DMS53 treated with DMSO at 0.1 percent for 48 hours (cell line): ENCODE results near the gene FGD2.

Experiments
- DNase-seq: peaks from one replicate; lab custom pipeline; 2025; ENCODE audit not compliant: unreplicated experiment; lab: John Stamatoyannopoulos, UW

The FGD2 gene

GRCh38 chr6:36970892-36971842 is 34.3 kb upstream of the FGD2 start:
- DNase-seq: no peak

DNA sequence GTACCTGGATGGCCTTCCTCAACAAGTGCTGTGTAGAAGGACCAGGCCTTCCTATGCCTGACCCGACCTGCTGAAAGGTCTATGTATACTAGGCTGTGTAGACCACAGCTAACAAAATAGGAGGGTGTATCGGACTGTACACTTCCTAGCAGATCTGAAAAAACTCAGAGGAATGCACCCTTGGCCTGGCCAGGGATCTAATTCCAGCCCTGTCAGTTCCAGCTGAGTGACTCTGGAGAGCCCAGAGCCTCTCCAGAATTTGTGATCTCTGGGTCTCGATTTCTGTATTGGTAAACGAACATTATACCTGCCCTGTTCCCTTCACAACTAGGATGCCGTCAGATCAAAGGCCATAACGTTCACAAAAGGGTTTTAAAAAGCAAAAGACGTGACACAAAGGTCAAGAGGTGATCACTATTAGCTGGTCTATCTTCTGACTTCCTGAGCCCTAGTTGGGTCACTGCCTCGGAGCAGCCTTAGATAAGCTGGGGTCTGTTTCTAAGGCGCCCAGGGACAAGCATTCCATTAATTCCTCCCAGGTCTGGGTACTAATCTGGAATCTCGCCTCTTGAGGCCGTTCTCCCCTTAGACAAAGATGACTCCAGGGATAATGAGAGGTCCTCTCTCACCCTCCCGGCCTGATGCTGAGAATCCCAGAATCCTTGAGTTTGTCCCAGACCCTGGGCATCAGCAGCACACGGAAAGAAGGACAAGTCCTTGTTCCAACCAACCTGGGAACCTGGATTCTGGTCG is 33.4 kb upstream of the FGD2 start:
- no peak for DNase-seq

- no peak for DNase-seq
These were observed 32.3 kb upstream of the FGD2 start for GRCh38 chr6:36973190-36973589.

- no peak for DNase-seq
These were observed 31.8 kb upstream of the FGD2 start for GRCh38 chr6:36973647-36974046.

GRCh38 chr6:36975231-36976006 is 30.0 kb upstream of the FGD2 start:
- no peak for DNase-seq

DNA sequence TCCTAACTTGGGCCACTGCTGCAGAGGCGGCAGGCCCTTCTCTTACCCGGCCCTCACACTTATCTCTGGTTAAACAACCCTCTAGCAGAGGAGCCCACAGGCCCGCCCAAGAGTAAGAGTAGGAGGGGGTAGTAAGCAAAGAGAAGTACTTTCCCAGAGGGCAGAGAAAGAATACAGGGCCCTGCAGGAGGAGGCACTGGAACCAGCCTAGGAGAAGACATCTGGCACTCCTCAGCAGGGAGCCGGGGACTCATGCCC is 29.5 kb upstream of the FGD2 start:
- no peak for DNase-seq

DNA sequence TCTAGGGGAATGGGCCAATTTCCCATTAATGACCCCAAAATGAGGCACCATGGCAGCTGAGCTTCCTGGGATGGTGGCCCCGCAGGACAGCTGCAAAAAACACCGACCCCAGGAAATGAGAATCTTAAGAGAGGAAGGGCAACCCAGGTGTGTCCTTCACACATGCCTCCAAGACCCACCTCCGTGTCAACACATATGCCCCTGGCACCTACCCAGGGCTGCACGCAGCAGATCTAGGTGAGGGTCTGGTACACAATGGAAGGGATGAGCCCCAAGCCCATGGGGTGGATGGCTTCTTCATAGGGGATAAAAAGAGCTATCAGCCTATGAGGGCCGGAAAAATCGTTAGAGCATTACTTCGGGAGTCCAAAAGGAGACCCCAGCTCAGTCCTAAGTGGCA is 28.9 kb upstream of the FGD2 start:
- DNase-seq: no peak

DNA sequence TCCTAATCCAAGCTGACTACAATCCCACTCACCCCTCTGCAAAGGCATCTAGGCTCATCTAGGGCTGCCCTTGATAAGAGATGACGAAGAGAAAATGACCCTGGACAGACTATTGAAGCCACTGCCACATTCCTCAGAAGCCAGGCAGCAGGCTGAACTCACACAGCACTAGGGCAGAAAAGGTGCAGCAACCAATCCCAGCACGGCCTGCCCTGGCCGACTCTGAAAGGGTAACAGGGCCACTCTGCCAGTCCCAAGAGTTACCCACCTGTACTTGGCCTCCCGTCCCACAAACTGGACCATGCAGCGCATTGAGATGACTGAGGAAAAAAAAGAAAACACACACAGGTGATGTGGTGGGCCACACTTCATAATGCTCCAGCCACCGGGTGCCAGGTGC is 28.5 kb upstream of the FGD2 start:
- no peak for DNase-seq

- DNase-seq: no peak
These were observed 27.9 kb upstream of the FGD2 start for GRCh38 chr6:36977470-36977941.

GRCh38 chr6:36978421-36979346 is 26.8 kb upstream of the FGD2 start:
- DNase-seq: no peak

DNA sequence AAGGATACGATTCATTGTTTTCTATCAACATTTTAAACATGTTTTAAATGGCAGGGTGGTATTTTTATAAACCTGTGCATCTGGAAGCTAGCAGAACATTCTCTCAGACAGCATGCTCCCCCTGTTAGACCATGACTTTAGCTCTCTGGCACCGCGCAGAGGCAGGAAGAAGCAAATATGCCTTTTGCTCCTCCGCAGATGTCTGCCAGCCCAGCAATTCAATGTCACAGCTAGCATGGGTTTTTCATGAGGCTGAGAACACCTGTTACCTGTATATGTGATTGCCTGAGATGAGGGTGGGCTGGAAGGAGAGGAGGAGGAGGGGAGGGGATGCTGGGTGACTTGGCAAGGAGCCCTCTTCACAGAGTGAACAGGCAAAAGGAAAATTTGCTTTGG is 26.1 kb upstream of the FGD2 start:
- no peak for DNase-seq

- no peak for DNase-seq
These were observed 25.3 kb upstream of the FGD2 start for GRCh38 chr6:36980129-36980528.

GRCh38 chr6:36980876-36981619 is 24.4 kb upstream of the FGD2 start:
- no peak for DNase-seq

DNA sequence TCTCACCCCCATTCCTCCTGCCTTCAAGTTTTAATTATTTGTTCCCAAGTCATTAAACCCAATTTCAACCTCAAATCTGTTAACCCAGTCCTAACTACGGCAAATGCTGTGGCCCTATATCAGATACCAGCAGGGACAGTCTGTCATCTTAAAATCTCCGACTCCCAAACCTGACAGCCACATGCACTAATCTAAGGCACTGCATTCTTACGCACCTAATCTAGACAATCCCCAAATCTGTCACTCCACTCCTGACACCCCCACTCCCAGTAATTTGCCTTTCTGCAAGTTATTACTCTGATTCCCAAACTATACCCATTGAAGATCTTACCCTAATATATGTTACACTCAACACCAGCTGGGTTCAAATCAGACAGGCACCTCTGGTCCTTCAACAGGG is 21.9 kb upstream of the FGD2 start:
- DNase-seq: no peak

DNA sequence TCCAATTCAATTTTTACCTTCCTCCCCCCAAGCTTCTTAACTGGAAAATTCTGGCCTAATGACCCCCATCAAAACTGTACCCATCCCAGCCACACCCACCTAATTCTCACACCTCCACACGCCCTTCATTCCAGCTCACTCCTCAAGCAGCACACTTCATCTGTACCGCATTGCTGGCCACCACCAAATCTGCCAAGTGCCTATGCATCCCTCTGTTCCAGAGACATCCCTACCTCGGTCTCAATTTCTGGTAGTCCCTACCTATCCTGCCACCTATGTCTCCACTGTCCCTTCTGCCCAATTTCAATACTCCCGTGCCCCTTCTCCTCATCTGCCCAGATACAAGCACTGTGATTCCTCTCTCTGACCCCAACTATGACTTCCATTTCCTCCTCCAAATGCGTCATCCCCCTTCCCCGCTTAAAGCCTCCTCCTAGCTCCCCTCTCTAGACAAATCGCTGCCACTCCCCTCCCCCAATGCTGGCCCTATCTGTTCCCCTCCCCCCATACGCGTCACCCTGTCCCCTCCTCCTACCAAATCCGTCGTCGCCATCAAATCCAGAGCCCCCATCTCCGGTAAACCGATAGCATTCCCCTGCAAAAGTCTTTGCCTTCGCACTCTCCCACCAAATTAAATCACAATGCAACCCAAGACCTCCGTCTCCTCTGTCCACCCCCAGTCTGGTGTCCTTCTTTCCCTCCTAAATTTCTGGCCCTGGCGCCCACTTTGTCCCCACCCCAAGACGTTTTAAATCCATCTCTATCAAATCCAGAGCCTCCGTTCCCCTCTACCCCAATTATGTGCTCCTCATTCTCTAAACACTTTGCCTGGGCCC is 20.7 kb upstream of the FGD2 start:
- DNase-seq: no peak

DNA sequence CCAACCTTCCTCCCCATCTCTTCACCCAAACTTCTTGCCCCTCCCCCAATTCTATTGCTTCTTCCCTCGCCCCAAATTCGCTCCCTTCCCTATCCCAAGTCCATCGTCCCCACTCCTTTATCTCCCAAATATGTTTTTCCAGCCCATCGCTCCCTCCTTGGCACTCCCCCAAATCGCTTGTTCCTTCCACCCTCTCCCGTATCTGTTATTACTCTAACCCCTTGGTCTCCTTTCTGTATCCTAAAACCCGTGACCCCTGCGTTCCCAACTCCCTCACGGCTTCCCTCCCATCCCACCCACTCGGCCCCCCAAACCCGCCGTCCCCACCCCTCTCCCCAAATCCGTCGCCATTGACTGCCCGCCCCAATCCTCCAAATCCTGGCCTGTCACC is 20.0 kb upstream of the FGD2 start:
- DNase-seq: no peak

DNA sequence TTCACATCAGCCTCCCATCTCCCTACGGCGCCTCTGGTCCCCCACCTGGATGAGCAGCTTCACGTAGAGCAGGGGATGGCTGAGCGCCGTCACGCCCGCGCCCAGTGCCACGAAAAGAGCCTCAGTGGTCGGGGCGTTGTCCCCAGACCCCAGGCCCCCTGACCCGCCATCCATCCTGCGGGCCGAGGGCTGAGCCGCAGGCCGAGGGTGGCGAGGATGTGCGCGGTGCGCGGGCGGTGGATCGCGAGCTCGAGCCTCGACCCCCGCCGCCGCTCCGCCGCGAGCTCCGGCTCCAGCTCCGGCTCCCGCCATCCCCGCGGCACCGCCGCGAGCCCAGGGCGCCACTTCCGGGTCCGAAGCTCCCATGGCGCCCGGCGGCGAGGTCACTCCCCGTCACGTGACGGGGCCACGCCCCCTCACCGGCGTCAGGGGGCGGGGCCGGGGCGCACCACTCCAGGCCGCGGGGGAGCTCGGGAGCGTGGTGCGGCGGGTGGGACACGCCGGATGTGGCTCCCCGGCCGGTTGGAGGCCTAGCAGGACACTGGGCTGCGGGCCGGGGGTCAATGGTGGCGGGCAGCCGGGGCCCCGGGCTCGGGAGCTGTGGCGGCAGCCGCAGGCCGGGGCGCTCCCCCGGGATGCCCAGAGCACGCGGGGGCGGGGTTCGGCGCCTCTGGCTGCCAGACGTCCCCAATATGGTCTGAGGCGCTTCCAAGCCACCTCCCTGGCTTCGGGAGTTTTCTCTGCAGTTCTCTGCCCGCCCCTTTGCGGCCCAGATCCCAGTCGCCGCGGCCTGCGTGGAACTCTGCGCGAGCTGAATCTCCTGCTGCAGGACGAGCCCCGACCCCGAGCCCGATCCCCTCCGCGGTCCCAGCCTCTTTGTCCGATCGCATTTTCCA is 19.4 kb upstream of the FGD2 start, which contains the start of gene MTCH1:
TSS of gene MTCH1 (minus strand) at position 389 of the 896 bp plus-strand sequence. CDS start at position 366, 23 bp downstream.
- peak; percentile 71 for DNase-seq

DNA sequence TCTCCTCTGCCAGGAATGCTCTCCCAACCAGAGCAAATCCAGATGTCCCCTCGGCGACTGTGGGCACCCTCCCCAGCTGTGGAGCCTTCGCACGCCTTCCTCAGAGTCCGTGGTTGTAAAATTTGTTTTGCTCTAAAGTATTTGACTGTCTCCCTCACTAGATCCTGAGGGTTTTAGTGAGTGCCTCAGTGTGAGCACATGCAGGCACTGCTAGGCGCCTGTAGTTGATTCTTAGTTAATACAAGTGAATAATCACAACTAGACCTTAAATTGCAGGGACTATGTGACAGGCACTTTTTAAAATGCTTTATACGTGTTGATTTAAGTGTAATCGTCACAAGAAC is 18.8 kb upstream of the FGD2 start:
- DNase-seq: no peak
